Caco-2 (cell line): ENCODE results near the gene FRMD1. TPM values are rescaled to one million over a fixed set of nuclear protein-coding genes. Genes with fewer than 3 reads are reported as not detected.

ENCODE experiments used
- BruUV-seq: library from RNA; stranded (reverse); fragments of 400-500 nt; replicated peaks from 2 replicates; lab custom pipeline; 2021; lab: Mats Ljungman, UMichigan
- CTCF ChIA-PET: fragments of 300-600 bp; sonication (Branson Sonifier 250); formaldehyde crosslinking; loops from one replicate; lab custom pipeline; 2022; ENCODE audit warnings: antibody characterized with exemption; lab: Charles Lee
- POLR2A ChIA-PET: fragments of 300-600 bp; sonication (Branson Sonifier 250); formaldehyde crosslinking; loops from one replicate; lab custom pipeline; 2022; ENCODE audit warnings: antibody characterized with exemption; lab: Charles Lee
- DNase-seq, 2 experiments: peaks; one replicate each; pipeline versions ENCODE4 v3.0.0 to v3.0.0-alpha.2; 2020 to 2022
- H3K27me3 ChIP-seq: replicated peaks from 2 replicates; pipeline ENCODE4 v1.6.0; 2011; ENCODE audit warnings: low read length; ENCODE audit not compliant: control insufficient read depth, insufficient read depth
- H3K36me3 ChIP-seq: 2 replicates; pipeline ENCODE4 v1.5.1; 2011; ENCODE audit warnings: low read length; ENCODE audit not compliant: control insufficient read depth, insufficient read depth
- H3K4me1 ChIP-seq: fragments of 250-450 bp; sonication (Bioruptor Pico); 2 replicates; pipeline ENCODE4 v1.5.1; 2020; ENCODE audit warnings: mild to moderate bottlenecking
- H3K4me3 ChIP-seq: 2 replicates; pipeline ENCODE4 v1.5.1; 2011; ENCODE audit warnings: low read depth, mild to moderate bottlenecking, control low read depth, low read length
- H3K9me3 ChIP-seq: fragments of 250-450 bp; sonication (Bioruptor Pico); 2 replicates; pipeline ENCODE4 v1.5.1; 2020; ENCODE audit warnings: mild to moderate bottlenecking, moderate library complexity
- H3K27ac Mint-ChIP-seq: one replicate; pipeline ENCODE4 v1.8.0; 2022; ENCODE audit warnings: mixed read lengths; ENCODE audit not compliant: unreplicated experiment
- H3K27me3 Mint-ChIP-seq: one replicate; pipeline ENCODE4 v1.8.0; 2022; ENCODE audit warnings: mixed read lengths; ENCODE audit not compliant: insufficient read depth, unreplicated experiment
- H3K36me3 Mint-ChIP-seq: one replicate; pipeline ENCODE4 v1.8.0; 2022; ENCODE audit warnings: mild to moderate bottlenecking, mixed read lengths; ENCODE audit not compliant: insufficient read depth, unreplicated experiment
- H3K4me1 Mint-ChIP-seq: one replicate; pipeline ENCODE4 v1.8.0; 2022; ENCODE audit warnings: low read depth, mixed read lengths; ENCODE audit not compliant: unreplicated experiment
- H3K4me3 Mint-ChIP-seq: one replicate; pipeline ENCODE4 v1.8.0; 2022; ENCODE audit warnings: mild to moderate bottlenecking, moderate library complexity, mixed read lengths; ENCODE audit not compliant: unreplicated experiment
- H3K9me3 Mint-ChIP-seq: one replicate; pipeline ENCODE4 v1.8.0; 2022; ENCODE audit warnings: mixed read lengths; ENCODE audit not compliant: unreplicated experiment
- intact Hi-C: fragments of 100-400 bp; cut with micrococcal nuclease; formaldehyde crosslinking; loops from one replicate; pipeline ENCODE4 v1.10.0; 2022; ENCODE audit not compliant: unreplicated experiment
- total RNA-seq: library from RNA; stranded (reverse); gene quantifications from 2 replicates; pipeline ENCODE4 v1.2.3, GENCODE V29; 2022
- TF ChIP-seq, protein P1 (sequence below), 2 experiments: fragments of 200-600 bp in 1 of 2; IDR thresholded peaks; 1 replicate in 1 of 2; 2 replicates in 1 of 2; pipeline versions ENCODE4 v1.5.1 to v1.8.0; 2011 to 2022; ENCODE audit warnings: antibody characterized with exemption in 1 of 2, control low read depth in 1 of 2, inconsistent platforms in 1 of 2, low read depth in 1 of 2, low read length in 1 of 2, mild to moderate bottlenecking in 1 of 2, moderate library complexity in 1 of 2; ENCODE audit not compliant: insufficient read depth in 1 of 2, severe bottlenecking in 1 of 2, unreplicated experiment in 1 of 2

Gene FRMD1
- total RNA-seq, 1 experiment from 2014 or later, result 0.14 TPM

DNA sequence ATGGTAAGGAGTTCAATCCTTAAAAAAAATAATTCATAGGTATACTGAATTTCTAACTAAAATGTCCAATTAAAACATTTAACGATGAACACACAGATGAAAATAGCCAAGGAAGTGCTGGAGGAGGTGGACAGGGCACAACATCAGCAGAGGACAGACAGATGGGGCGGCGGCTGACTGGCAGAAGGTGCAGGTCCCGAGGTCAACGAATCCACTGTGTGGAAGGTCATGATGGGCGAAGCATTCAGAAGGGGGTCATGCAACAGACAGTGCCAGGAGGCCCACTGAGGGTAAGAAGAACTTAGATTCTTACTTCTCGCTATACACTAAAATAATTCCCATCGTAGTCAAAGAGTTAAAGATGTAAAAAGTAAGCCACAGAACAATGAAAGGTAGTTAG lies 34.2 kb upstream of the FRMD1 start:
- H3K9me3 ChIP-seq, result no peaks in the 10 kb centered on the region
- H3K4me1 Mint-ChIP-seq, result no peaks in the 10 kb centered on the region
- no peaks in the 10 kb centered on the region; the same call in 1 of the 2 replicates for H3K4me1 ChIP-seq
- H3K9me3 Mint-ChIP-seq, result peaks cover 12% of the 10 kb centered on the region
- BruUV-seq, result no TSS peak
- DNase-seq, result no peak
- ChIA-PET CTCF (no interaction called here), POLR2A (no interaction called here)
- intact Hi-C loops, result no loop called here
- no peaks in the 10 kb centered on the region for H3K27me3 ChIP-seq
- no peak overlapping the region for H3K4me3 Mint-ChIP-seq
- no peaks in the 10 kb centered on the region for H3K36me3 Mint-ChIP-seq
- no peak overlapping the region for H3K4me3 ChIP-seq
- TF ChIP-seq, protein P1, sequence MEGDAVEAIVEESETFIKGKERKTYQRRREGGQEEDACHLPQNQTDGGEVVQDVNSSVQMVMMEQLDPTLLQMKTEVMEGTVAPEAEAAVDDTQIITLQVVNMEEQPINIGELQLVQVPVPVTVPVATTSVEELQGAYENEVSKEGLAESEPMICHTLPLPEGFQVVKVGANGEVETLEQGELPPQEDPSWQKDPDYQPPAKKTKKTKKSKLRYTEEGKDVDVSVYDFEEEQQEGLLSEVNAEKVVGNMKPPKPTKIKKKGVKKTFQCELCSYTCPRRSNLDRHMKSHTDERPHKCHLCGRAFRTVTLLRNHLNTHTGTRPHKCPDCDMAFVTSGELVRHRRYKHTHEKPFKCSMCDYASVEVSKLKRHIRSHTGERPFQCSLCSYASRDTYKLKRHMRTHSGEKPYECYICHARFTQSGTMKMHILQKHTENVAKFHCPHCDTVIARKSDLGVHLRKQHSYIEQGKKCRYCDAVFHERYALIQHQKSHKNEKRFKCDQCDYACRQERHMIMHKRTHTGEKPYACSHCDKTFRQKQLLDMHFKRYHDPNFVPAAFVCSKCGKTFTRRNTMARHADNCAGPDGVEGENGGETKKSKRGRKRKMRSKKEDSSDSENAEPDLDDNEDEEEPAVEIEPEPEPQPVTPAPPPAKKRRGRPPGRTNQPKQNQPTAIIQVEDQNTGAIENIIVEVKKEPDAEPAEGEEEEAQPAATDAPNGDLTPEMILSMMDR (IDR thresholded peaks at IDR 0.05; ENCODE audit: insufficient read depth in 1 of 2, low read depth in 1 of 2, low read length in 1 of 2, severe bottlenecking in 1 of 2, unreplicated experiment in 1 of 2), result no peak
- no peaks in the 10 kb centered on the region for H3K36me3 ChIP-seq
- H3K27me3 Mint-ChIP-seq, result no peaks in the 10 kb centered on the region
- H3K27ac Mint-ChIP-seq, result no peak overlapping the region

GRCh38 chr6:168111911-168112310 lies 32.9 kb upstream of the FRMD1 start:
- H3K4me3 ChIP-seq, result no peak overlapping the region
- H3K4me1 ChIP-seq, result no peaks in the 10 kb centered on the region; the same call in 1 of the 2 replicates
- Mint-ChIP-seq H3K4me3 (no peak overlapping the region), H3K27me3 (no peaks in the 10 kb centered on the region), H3K36me3 (no peaks in the 10 kb centered on the region), H3K27ac (no peak overlapping the region), H3K4me1 (no peaks in the 10 kb centered on the region), H3K9me3 (peaks cover 12% of the 10 kb centered on the region)
- ChIA-PET CTCF (no interaction called here), POLR2A (no interaction called here)
- DNase-seq, result no peak
- BruUV-seq, result no TSS peak
- no peaks in the 10 kb centered on the region for H3K9me3 ChIP-seq
- TF ChIP-seq, protein P1 (IDR thresholded peaks at IDR 0.05; ENCODE audit: insufficient read depth in 1 of 2, low read depth in 1 of 2, low read length in 1 of 2, severe bottlenecking in 1 of 2, unreplicated experiment in 1 of 2), result no peak
- intact Hi-C loops, result no loop called here
- H3K27me3 ChIP-seq, result no peaks in the 10 kb centered on the region
- H3K36me3 ChIP-seq, result no peaks in the 10 kb centered on the region

DNA sequence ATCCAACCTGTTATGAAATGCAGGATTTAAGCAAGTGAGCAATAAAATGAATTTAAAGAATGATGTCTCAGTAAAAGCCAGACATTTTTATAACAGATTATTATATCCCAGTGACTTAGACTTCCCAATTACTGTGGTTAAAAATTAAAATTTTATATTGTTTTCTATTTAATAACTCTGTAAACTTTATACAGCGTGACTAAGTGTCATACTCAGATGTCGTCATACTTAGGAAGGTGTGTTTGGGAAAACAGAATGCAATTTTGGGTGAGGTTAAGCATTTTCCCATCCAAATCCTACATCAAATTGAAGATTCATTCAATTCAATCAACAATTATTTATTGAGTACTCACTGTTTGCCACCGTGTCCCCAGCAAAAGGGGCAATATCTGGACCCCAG lies 31.4 kb upstream of the FRMD1 start:
- no peaks in the 10 kb centered on the region for H3K9me3 ChIP-seq
- no peak overlapping the region for H3K27ac Mint-ChIP-seq
- H3K27me3 ChIP-seq, result no peaks in the 10 kb centered on the region
- H3K36me3 Mint-ChIP-seq, result no peaks in the 10 kb centered on the region
- H3K4me1 Mint-ChIP-seq, result no peaks in the 10 kb centered on the region
- H3K4me3 Mint-ChIP-seq, result no peak overlapping the region
- ChIA-PET POLR2A (no interaction called here), CTCF (no interaction called here)
- intact Hi-C loops, result no loop called here
- no TSS peak for BruUV-seq
- no peaks in the 10 kb centered on the region for H3K4me1 ChIP-seq
- TF ChIP-seq, protein P1 (IDR thresholded peaks at IDR 0.05; ENCODE audit: insufficient read depth in 1 of 2, low read depth in 1 of 2, low read length in 1 of 2, severe bottlenecking in 1 of 2, unreplicated experiment in 1 of 2), result no peak
- peaks cover 5% of the 10 kb centered on the region for H3K9me3 Mint-ChIP-seq
- H3K36me3 ChIP-seq, result no peaks in the 10 kb centered on the region
- no peaks in the 10 kb centered on the region for H3K27me3 Mint-ChIP-seq
- no peak overlapping the region for H3K4me3 ChIP-seq
- no peak for DNase-seq
